ENCODE measurements around the gene INHBA. TPM values are rescaled to one million over a fixed set of nuclear protein-coding genes. Genes with fewer than 3 reads are reported as not detected.

The INHBA gene
- total RNA-seq, 2 experiments from 2014 or later: not detected

GRCh38 chr7:41729059-41729458 is 26.2 kb upstream of the INHBA start:
- Mint-ChIP-seq H3K4me1 (ENCODE audit: low read depth) (peaks cover 12% of the 10 kb centered on the region), H3K36me3 (ENCODE audit: low read depth) (no peaks in the 10 kb centered on the region), H3K4me3 (no peak overlapping the region), H3K27me3 (peaks cover 29% of the 10 kb centered on the region), H3K27ac (no peak overlapping the region), H3K9me3 (no peaks in the 10 kb centered on the region)
- POLR2A ChIA-PET: no interaction called here
- intact Hi-C loops (cut with micrococcal nuclease): no loop called here
- CTCF ChIA-PET: no interaction called here
- DNase-seq (no peak), ATAC-seq (no peak)
- no peak for TF ChIP-seq CTCF (IDR thresholded peaks at IDR 0.05)

GRCh38 chr7:41725013-41725412 is 22.1 kb upstream of the INHBA start:
- H3K27me3 Mint-ChIP-seq: peaks cover 25% of the 10 kb centered on the region
- no peak for TF ChIP-seq CTCF (IDR thresholded peaks at IDR 0.05)
- DNase-seq (no peak), ATAC-seq (no peak)
- no peak overlapping the region for H3K27ac Mint-ChIP-seq
- intact Hi-C loops (cut with micrococcal nuclease): no loop called here
- H3K4me1 Mint-ChIP-seq (ENCODE audit: low read depth): no peaks in the 10 kb centered on the region
- CTCF ChIA-PET: interaction anchor here (0.9 kb wide), 1 partner anchor 20 kb away, joined by 3 read pairs; no protein-coding TSS in a partner anchor
- POLR2A ChIA-PET: no interaction called here
- no peak overlapping the region for H3K4me3 Mint-ChIP-seq
- H3K36me3 Mint-ChIP-seq (ENCODE audit: low read depth): no peaks in the 10 kb centered on the region
- no peaks in the 10 kb centered on the region for H3K9me3 Mint-ChIP-seq

GRCh38 chr7:41720886-41721285 is 18.0 kb upstream of the INHBA start:
- Mint-ChIP-seq H3K4me3 (no peak overlapping the region), H3K27me3 (peaks cover 11% of the 10 kb centered on the region), H3K27ac (no peak overlapping the region), H3K4me1 (ENCODE audit: low read depth) (no peaks in the 10 kb centered on the region), H3K36me3 (ENCODE audit: low read depth) (no peaks in the 10 kb centered on the region), H3K9me3 (no peaks in the 10 kb centered on the region)
- ChIA-PET CTCF (no interaction called here), POLR2A (no interaction called here)
- no peak for TF ChIP-seq CTCF (IDR thresholded peaks at IDR 0.05)
- DNase-seq (no peak), ATAC-seq (no peak)
- intact Hi-C loops (cut with micrococcal nuclease): no loop called here

- intact Hi-C loops (cut with micrococcal nuclease): no loop called here
- Mint-ChIP-seq H3K4me1 (ENCODE audit: low read depth) (no peaks in the 10 kb centered on the region), H3K27me3 (peaks cover 9% of the 10 kb centered on the region), H3K9me3 (no peaks in the 10 kb centered on the region), H3K4me3 (no peak overlapping the region), H3K36me3 (ENCODE audit: low read depth) (no peaks in the 10 kb centered on the region), H3K27ac (no peak overlapping the region)
- no peak for TF ChIP-seq CTCF (IDR thresholded peaks at IDR 0.05)
- POLR2A ChIA-PET: no interaction called here
- DNase-seq (no peak), ATAC-seq (no peak)
- CTCF ChIA-PET: no interaction called here
Observed at GRCh38 chr7:41720046-41720445, 17.2 kb upstream of the INHBA start.

GRCh38 chr7:41716691-41717090 is 13.8 kb upstream of the INHBA start:
- Mint-ChIP-seq H3K27ac (no peak overlapping the region), H3K36me3 (ENCODE audit: low read depth) (no peaks in the 10 kb centered on the region), H3K4me3 (no peak overlapping the region), H3K27me3 (peaks cover 4% of the 10 kb centered on the region), H3K4me1 (ENCODE audit: low read depth) (no peaks in the 10 kb centered on the region), H3K9me3 (no peaks in the 10 kb centered on the region)
- intact Hi-C loops (cut with micrococcal nuclease): no loop called here
- ChIA-PET CTCF (interaction anchor here (1.4 to 1.8 kb wide), 2 partner anchors 11 to 12 kb away, joined by 3 to 4 read pairs; no protein-coding TSS in a partner anchor), POLR2A (no interaction called here)
- no peak for TF ChIP-seq CTCF (IDR thresholded peaks at IDR 0.05)
- ATAC-seq (no peak), DNase-seq (no peak)
